Gastrocnemius medialis (tissue), 4 donors: ENCODE measurements around the gene THSD8. TPM values are rescaled to one million over a fixed set of nuclear protein-coding genes. Genes with fewer than 3 reads are reported as not detected.

Source experiments
- ATAC-seq, 2 donors: fragments of 150-250 bp; one replicate each; pipeline ENCODE4 v1.9.1; 2016
- DNase-seq, 2 donors: peaks; one replicate each; pipeline ENCODE4 v3.0.0-alpha.2; 2019
- H3K27ac ChIP-seq, 4 donors: fragments of 200-600 bp; sonication (generic); 1 replicate in 1 of 4; 2 replicates in 3 of 4; pipeline ENCODE4 v1.5.1; 2016 to 2018; ENCODE audit warnings: mild to moderate bottlenecking in 2 of 4, moderate library complexity in 1 of 4
- H3K27me3 ChIP-seq, 3 donors: fragments of 200-600 bp; sonication (generic) in 2 of 3; 1 replicate in 1 of 3; 2 replicates in 2 of 3; pipeline versions ENCODE4 v1.5.1 to v1.6.0; 2016 to 2019; ENCODE audit warnings: mild to moderate bottlenecking in 1 of 3, moderate library complexity in 1 of 3
- H3K36me3 ChIP-seq, 2 donors: fragments of 200-600 bp; sonication (generic) in 1 of 2; one replicate each; pipeline ENCODE4 v1.5.1; 2017 to 2018
- H3K4me1 ChIP-seq, 2 donors: fragments of 200-600 bp; sonication (generic) in 1 of 2; one replicate each; pipeline ENCODE4 v1.5.1; 2016 to 2017; ENCODE audit warnings: mild to moderate bottlenecking in 2 of 2
- H3K4me3 ChIP-seq, 4 donors: fragments of 200-600 bp; sonication (generic) in 3 of 4; 1 replicate in 1 of 4; 2 replicates in 3 of 4; pipeline ENCODE4 v1.5.1; 2016 to 2019; ENCODE audit warnings: mild to moderate bottlenecking in 2 of 4
- H3K9me3 ChIP-seq, 3 donors: fragments of 200-600 bp; sonication (generic) in 2 of 3; 1 replicate in 1 of 3; 2 replicates in 2 of 3; pipeline ENCODE4 v1.5.1; 2016 to 2019
- POLR2A ChIP-seq, 2 donors: fragments of 450-650 bp; IDR thresholded peaks; one replicate each; pipeline ENCODE4 v1.6.1; 2017; ENCODE audit warnings: antibody characterized with exemption in 2 of 2, mild to moderate bottlenecking in 2 of 2, moderate library complexity in 2 of 2
- in situ Hi-C, 4 donors: fragments of 200-750 bp; cut with MboI; loops; one replicate each; pipeline versions ENCODE4 v1.15.0 to v1.8.0; 2017; ENCODE audit warnings: low sequenced_read_pairs in 4 of 4
- intact Hi-C: fragments of 100-400 bp; cut with DNase I; formaldehyde crosslinking; loops from one replicate; pipeline ENCODE4 v1.15.1; 2023; ENCODE audit warnings: low total_unique reads
- total RNA-seq, 4 donors: library from RNA; depleted of rRNA; stranded (reverse); fragments of >200 nt; gene quantifications; one replicate each; pipeline versions ENCODE4 v1.1.0 to v1.2.3, GENCODE V29; 2016
- TF ChIP-seq, protein P1 (sequence below), 5 experiments: fragments of 450-650 bp in 3 of 5; fragments of 200-600 bp in 2 of 5; sonication (generic) in 2 of 5; IDR thresholded peaks in 4 of 5; conservative IDR thresholded peaks in 1 of 5; 1 replicate in 4 of 5; 2 replicates in 1 of 5; pipeline ENCODE4 v1.5.1; 2016 to 2019; ENCODE audit warnings: antibody characterized with exemption in 5 of 5, mild to moderate bottlenecking in 3 of 5, moderate library complexity in 3 of 5

THSD8 gene
- total RNA-seq, 4 donors from 2014 or later: not detected

DNA sequence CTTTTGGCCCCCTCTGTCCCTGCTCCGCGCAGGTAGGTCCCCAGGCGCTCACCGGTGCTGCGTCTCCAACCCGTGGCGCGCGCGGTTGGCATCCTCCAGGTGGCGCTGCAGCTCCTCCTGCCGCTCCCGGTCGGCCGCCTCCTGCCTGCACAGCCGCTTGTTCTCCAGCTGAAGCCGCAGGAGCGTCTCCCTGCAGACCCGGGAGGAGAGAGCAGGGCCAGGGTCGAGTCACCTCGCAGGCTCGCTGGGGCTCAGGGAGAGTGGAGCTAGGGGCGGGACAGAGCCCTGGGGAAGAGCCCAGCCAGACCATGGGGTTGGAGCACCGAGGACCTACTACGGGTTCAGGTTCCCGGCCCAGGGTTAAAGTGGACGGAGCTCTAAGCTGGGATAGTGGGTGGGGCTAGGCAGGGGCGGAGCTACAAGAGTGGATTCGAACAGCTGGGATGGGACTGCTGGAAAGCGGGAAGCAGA, 35.8 kb upstream of the THSD8 start:
- peak overlapping the region; percentile 60 to 76 (median 67) for H3K27ac ChIP-seq
- no peaks in the 10 kb centered on the region for H3K9me3 ChIP-seq
- H3K27me3 ChIP-seq: no peaks in the 10 kb centered on the region
- ATAC-seq (peak; percentile 85 to 88), DNase-seq (peak; percentile 50 to 62)
- H3K4me1 ChIP-seq: peaks cover 1 to 8% of the 10 kb centered on the region in 2 donors
- H3K4me3 ChIP-seq: peak overlapping the region; percentile 46 to 59 (median 56)
- in situ Hi-C loops (loop anchor here in 3 of 4 donors (5.0 to 10.0 kb wide), 2 partner anchors 79 to 81 kb away; no protein-coding TSS in a partner anchor), intact Hi-C loops (loop anchor here (1.0 kb wide), 3 partner anchors 9 to 81 kb away; partner anchors contain the start of gene HOOK2)
- TF ChIP-seq, protein P1, sequence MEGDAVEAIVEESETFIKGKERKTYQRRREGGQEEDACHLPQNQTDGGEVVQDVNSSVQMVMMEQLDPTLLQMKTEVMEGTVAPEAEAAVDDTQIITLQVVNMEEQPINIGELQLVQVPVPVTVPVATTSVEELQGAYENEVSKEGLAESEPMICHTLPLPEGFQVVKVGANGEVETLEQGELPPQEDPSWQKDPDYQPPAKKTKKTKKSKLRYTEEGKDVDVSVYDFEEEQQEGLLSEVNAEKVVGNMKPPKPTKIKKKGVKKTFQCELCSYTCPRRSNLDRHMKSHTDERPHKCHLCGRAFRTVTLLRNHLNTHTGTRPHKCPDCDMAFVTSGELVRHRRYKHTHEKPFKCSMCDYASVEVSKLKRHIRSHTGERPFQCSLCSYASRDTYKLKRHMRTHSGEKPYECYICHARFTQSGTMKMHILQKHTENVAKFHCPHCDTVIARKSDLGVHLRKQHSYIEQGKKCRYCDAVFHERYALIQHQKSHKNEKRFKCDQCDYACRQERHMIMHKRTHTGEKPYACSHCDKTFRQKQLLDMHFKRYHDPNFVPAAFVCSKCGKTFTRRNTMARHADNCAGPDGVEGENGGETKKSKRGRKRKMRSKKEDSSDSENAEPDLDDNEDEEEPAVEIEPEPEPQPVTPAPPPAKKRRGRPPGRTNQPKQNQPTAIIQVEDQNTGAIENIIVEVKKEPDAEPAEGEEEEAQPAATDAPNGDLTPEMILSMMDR (IDR thresholded peaks at IDR 0.05 in 4 of 5, conservative IDR thresholded peaks at IDR 0.05 in 1 of 5): peak; percentile 71 to 99 (median 95)
- peak; percentile 20 to 56 for TF ChIP-seq POLR2A (IDR thresholded peaks at IDR 0.05)
- H3K36me3 ChIP-seq: no peaks in the 10 kb centered on the region

DNA sequence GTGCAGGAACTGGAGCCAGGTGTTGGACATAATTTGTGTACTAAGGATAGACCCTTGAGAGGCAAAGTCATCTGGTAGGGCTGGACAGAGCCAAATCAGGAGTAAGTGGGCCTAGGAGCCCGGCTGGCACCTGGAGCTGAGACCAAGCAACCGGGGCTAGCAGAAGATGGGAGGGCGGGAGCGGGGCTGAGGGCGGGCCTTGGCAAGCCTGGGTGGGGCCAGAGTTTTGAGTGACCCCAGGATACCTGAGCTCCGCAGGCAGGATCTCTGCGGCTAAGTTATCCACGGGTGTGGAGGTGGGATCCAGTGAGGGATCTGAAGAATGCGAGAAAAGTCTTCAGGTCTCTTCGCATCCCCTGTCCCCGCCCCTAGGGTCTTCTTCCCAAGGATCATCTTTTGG, 34.7 kb upstream of the THSD8 start:
- Histone ChIP-seq H3K36me3 (no peaks in the 10 kb centered on the region), H3K4me1 (peaks cover 12 to 18% of the 10 kb centered on the region in 2 donors), H3K9me3 (no peaks in the 10 kb centered on the region), H3K27me3 (no peaks in the 10 kb centered on the region), H3K27ac (no peak overlapping the region), H3K4me3 (no peak overlapping the region)
- in situ Hi-C loops (loop anchor here in 3 of 4 donors (5.0 to 10.0 kb wide), 2 partner anchors 78 to 80 kb away; no protein-coding TSS in a partner anchor), intact Hi-C loops (no loop called here)
- ATAC-seq (no peak), DNase-seq (no peak)
- TF ChIP-seq POLR2A (IDR thresholded peaks at IDR 0.05): no peak

DNA sequence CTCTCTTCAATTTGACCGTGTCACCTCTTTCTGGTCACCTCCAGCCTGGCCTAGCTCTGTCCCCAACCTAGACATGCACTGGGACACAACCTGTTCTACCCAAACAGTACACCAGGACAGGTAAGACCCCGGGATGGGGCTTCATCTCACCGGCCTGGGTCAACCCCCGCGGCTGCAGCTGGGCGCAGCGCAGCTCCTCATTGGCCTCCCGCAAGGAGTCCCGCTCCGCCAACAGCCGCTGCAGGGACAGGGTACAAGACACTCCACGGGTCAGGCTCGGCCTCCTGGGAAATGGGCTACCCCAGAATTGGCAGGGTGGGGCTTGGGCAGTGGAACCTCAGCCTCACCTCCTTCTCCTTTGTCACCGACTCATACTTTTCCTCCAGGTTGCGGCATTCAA, 34.2 kb upstream of the THSD8 start:
- H3K27me3 ChIP-seq: no peaks in the 10 kb centered on the region
- no peak for TF ChIP-seq POLR2A (IDR thresholded peaks at IDR 0.05)
- TF ChIP-seq, protein P1 (IDR thresholded peaks at IDR 0.05 in 4 of 5, conservative IDR thresholded peaks at IDR 0.05 in 1 of 5): no peak
- H3K36me3 ChIP-seq: no peaks in the 10 kb centered on the region
- intact Hi-C loops (no loop called here), in situ Hi-C loops (loop anchor here in 3 of 4 donors (5.0 to 10.0 kb wide), 2 partner anchors 77 to 80 kb away; no protein-coding TSS in a partner anchor)
- DNase-seq (no peak), ATAC-seq (no peak)
- peaks cover 17 to 23% of the 10 kb centered on the region in 2 donors for H3K4me1 ChIP-seq
- H3K27ac ChIP-seq: no peak overlapping the region
- H3K4me3 ChIP-seq: no peak overlapping the region
- H3K9me3 ChIP-seq: no peaks in the 10 kb centered on the region

DNA sequence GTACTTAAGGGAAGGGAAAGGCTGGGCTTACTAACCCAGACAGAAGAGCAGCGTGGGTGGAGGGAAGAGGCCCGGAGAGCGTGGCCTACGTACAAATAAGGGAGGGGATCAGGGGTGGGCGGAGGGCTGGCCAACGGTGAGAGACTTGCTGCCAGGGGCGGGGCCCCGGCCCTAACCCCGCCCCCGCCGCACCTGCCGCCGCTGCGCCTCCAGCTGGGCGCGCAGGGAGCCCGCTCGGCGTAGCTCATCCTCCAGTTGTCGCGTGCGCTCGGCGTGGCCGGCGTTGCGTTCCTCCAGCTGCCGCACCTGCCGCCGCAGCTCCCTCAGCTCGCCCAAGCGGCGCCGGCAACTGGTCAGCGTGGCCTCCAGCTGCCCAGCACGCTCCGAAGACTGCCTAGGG, 32.2 kb upstream of the THSD8 start:
- peaks cover 37 to 44% of the 10 kb centered on the region in 2 donors for H3K4me1 ChIP-seq
- ATAC-seq (no peak), DNase-seq (peak in 1 of 2 donors; percentile 54)
- TF ChIP-seq, protein P1 (IDR thresholded peaks at IDR 0.05 in 4 of 5, conservative IDR thresholded peaks at IDR 0.05 in 1 of 5): no peak
- TF ChIP-seq POLR2A (IDR thresholded peaks at IDR 0.05): peak in 1 of 2 donors; percentile 17
- intact Hi-C loops: loop anchor here (10.0 kb wide), 1 partner anchor 1795 kb away; no protein-coding TSS in a partner anchor
- H3K27ac ChIP-seq: peak overlapping the region; percentile 23 to 73 (median 56)
- no peaks in the 10 kb centered on the region for H3K9me3 ChIP-seq
- no peaks in the 10 kb centered on the region for H3K27me3 ChIP-seq
- in situ Hi-C loops: loop anchor here in 3 of 4 donors (5.0 to 10.0 kb wide), 2 partner anchors 75 to 78 kb away; no protein-coding TSS in a partner anchor
- no peaks in the 10 kb centered on the region for H3K36me3 ChIP-seq
- no peak overlapping the region for H3K4me3 ChIP-seq

DNA sequence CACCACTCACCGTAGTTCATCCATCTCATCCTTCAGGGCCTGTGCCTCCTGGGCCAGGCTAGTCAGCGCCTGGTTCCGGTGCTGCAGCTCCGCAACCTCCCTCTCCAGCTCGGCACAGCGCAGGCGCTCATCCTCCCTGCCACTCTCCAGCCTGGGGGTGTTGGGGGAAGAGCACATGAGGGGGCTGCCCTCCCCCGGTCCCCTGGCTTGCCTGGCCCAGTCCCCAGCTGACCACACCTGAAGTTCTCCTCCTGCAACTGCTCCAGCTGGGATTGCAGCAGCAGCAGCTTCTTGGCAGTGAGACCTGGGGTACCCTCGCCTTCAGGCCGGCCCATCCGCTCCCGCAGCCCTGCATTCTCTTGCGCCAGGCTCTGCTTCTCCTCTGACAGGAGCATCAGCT, 30.9 kb upstream of the THSD8 start:
- intact Hi-C loops (loop anchor here (10.0 kb wide), 1 partner anchor 1794 kb away; no protein-coding TSS in a partner anchor), in situ Hi-C loops (no loop called here)
- no peak for DNase-seq
- no peaks in the 10 kb centered on the region for H3K36me3 ChIP-seq
- H3K4me3 ChIP-seq: no peak overlapping the region
- no peaks in the 10 kb centered on the region for H3K27me3 ChIP-seq
- no peak for TF ChIP-seq POLR2A (IDR thresholded peaks at IDR 0.05)
- TF ChIP-seq, protein P1 (IDR thresholded peaks at IDR 0.05 in 4 of 5, conservative IDR thresholded peaks at IDR 0.05 in 1 of 5): no peak
- ATAC-seq: no peak
- peak overlapping the region in 1 of 4 donors; percentile 94 for H3K27ac ChIP-seq
- H3K9me3 ChIP-seq: no peaks in the 10 kb centered on the region
- peaks cover 42 to 47% of the 10 kb centered on the region in 2 donors for H3K4me1 ChIP-seq
